RPMI7951 (cell line): ENCODE measurements around the gene OR11H7. TPM values are rescaled to one million over a fixed set of nuclear protein-coding genes. Genes with fewer than 3 reads are reported as not detected.
"Not testable (repeated sequence)": the region's sequence is repeated elsewhere in the genome, so short reads cannot be mapped to it uniquely, and the experiment has no call there.

Experiments
- DNase-seq: peaks from one replicate; pipeline ENCODE4 v3.0.0-alpha.2; 2012; ENCODE audit warnings: low read depth
- total RNA-seq: library from RNA; depleted of rRNA; stranded (reverse); fragments of >200 nt; shearing (Covaris generic); gene quantifications from 2 replicates; pipeline ENCODE4 v1.2.3, GENCODE V29; 2014; rRNA removed

The OR11H7 gene
- total RNA-seq, 1 experiment from 2014 or later: not detected

- DNase-seq: peak; percentile 27
Observed at GRCh38 chr14:20278414-20278813, 49.6 kb downstream of the OR11H7 start.

- DNase-seq: not testable (repeated sequence)
Observed at GRCh38 chr14:20280265-20280664, 51.5 kb downstream of the OR11H7 start.

Other genes starting within 250 kb of the OR11H7 start
- gene OR4Q2, start 226.8 kb upstream of the OR11H7 start, total RNA-seq: not detected in 2 replicates
- not detected in 2 replicates for gene OR4K14, start 209.7 kb upstream of the OR11H7 start, total RNA-seq
- gene OR4K13, start 192.9 kb upstream of the OR11H7 start, total RNA-seq: not detected in 2 replicates
- not detected in 2 replicates for gene OR4L1, start 168.9 kb upstream of the OR11H7 start, total RNA-seq
- gene OR4K17, start 118.2 kb upstream of the OR11H7 start, total RNA-seq: not detected in 2 replicates
- not detected in 2 replicates for gene OR4N5, start 90.2 kb upstream of the OR11H7 start, total RNA-seq
- gene OR11G2, start 38.1 kb upstream of the OR11H7 start, total RNA-seq: not detected in 2 replicates
- gene OR11H6, start 5.3 kb upstream of the OR11H7 start, total RNA-seq: not detected in 2 replicates
- not detected in 2 replicates for gene OR11H4, start 10.3 kb downstream of the OR11H7 start, total RNA-seq
- gene TTC5, start 77.0 kb downstream of the OR11H7 start, total RNA-seq: 9.7 and 12.3 TPM in 2 replicates
- gene CCNB1IP1, start 104.3 kb downstream of the OR11H7 start, total RNA-seq: 51.2 and 52.4 TPM in 2 replicates
- 23.4 and 31.0 TPM in 2 replicates for gene PARP2, start 114.7 kb downstream of the OR11H7 start, total RNA-seq
- gene TEP1, start 184.5 kb downstream of the OR11H7 start, total RNA-seq: 8.2 and 8.9 TPM in 2 replicates
- not detected in 2 replicates for gene KLHL33, start 207.2 kb downstream of the OR11H7 start, total RNA-seq
- 19.9 and 26.9 TPM in 2 replicates for gene OSGEP, start 225.8 kb downstream of the OR11H7 start, total RNA-seq
- 41.7 and 49.5 TPM in 2 replicates for gene APEX1, start 226.2 kb downstream of the OR11H7 start, total RNA-seq
- gene PIP4P1, start 232.5 kb downstream of the OR11H7 start, total RNA-seq: 16.5 and 22.9 TPM in 2 replicates
- gene PNP, start 240.4 kb downstream of the OR11H7 start, total RNA-seq: 42.3 and 45.0 TPM in 2 replicates